HG02623 (cell line): ENCODE data around the gene NTM.

Experiments
- ATAC-seq: cut with Tn5 transposase; IDR thresholded peaks from one replicate; pipeline ENCODE4 v1.9.1; 2021; ENCODE audit warnings: moderate library complexity; ENCODE audit not compliant: unreplicated experiment

Gene NTM

GRCh38 chr11:132168344-132168981, 798.0 kb downstream of the NTM start:
- ATAC-seq: no peak

- no peak for ATAC-seq
These were observed 800.6 kb downstream of the NTM start for GRCh38 chr11:132171031-132171430.

GRCh38 chr11:132174362-132175255, 804.2 kb downstream of the NTM start:
- ATAC-seq: no peak

GRCh38 chr11:132177106-132177505, 806.7 kb downstream of the NTM start:
- no peak for ATAC-seq

GRCh38 chr11:132184079-132184478, 813.7 kb downstream of the NTM start:
- no peak for ATAC-seq

- ATAC-seq: no peak
These were observed 815.5 kb downstream of the NTM start for GRCh38 chr11:132185726-132186592.

- no peak for ATAC-seq
These were observed 816.3 kb downstream of the NTM start for GRCh38 chr11:132186699-132187098.

GRCh38 chr11:132187386-132187785, 817.0 kb downstream of the NTM start:
- ATAC-seq: no peak

GRCh38 chr11:132187814-132188213, 817.4 kb downstream of the NTM start:
- no peak for ATAC-seq

GRCh38 chr11:132196928-132197327, 826.5 kb downstream of the NTM start:
- ATAC-seq: no peak

- ATAC-seq: no peak
These were observed 830.0 kb downstream of the NTM start for GRCh38 chr11:132200353-132200936.

- no peak for ATAC-seq
These were observed 832.2 kb downstream of the NTM start for GRCh38 chr11:132202621-132203020.

- ATAC-seq: no peak
These were observed 834.6 kb downstream of the NTM start for GRCh38 chr11:132205006-132205405.

- no peak for ATAC-seq
These were observed 835.1 kb downstream of the NTM start for GRCh38 chr11:132205496-132205895.

GRCh38 chr11:132206993-132207392, 836.6 kb downstream of the NTM start:
- ATAC-seq: no peak

- no peak for ATAC-seq
These were observed 838.2 kb downstream of the NTM start for GRCh38 chr11:132208477-132209055.

GRCh38 chr11:132211479-132211878, 841.1 kb downstream of the NTM start:
- ATAC-seq: no peak

- no peak for ATAC-seq
These were observed 847.4 kb downstream of the NTM start for GRCh38 chr11:132217856-132218255.

GRCh38 chr11:132220474-132220873, 850.1 kb downstream of the NTM start:
- no peak for ATAC-seq

- ATAC-seq: no peak
These were observed 851.9 kb downstream of the NTM start for GRCh38 chr11:132222345-132222744.

- no peak for ATAC-seq
These were observed 856.1 kb downstream of the NTM start for GRCh38 chr11:132226522-132226921.
